ENCODE results near the gene TEAD1.

DNA sequence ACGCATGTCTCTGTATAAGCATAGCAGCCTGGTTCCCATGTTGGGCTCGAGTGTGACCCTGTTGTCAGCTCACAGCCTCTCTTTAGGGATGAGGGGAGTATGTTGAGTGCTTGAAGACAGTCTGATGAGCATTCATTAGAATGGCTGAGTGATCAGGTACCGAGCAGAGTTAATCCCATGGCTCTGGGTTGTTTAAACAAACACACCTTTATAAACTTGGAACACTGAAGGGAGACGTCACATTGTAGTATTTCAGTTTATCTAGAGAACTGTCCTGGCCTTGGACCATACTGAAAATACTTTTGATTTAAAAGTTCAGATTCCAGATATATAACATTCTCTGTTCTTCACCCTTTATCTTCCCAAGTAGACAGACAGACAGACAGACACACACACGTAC, 76.0 kb downstream of the TEAD1 start:
- TF ChIP-seq, protein P1, sequence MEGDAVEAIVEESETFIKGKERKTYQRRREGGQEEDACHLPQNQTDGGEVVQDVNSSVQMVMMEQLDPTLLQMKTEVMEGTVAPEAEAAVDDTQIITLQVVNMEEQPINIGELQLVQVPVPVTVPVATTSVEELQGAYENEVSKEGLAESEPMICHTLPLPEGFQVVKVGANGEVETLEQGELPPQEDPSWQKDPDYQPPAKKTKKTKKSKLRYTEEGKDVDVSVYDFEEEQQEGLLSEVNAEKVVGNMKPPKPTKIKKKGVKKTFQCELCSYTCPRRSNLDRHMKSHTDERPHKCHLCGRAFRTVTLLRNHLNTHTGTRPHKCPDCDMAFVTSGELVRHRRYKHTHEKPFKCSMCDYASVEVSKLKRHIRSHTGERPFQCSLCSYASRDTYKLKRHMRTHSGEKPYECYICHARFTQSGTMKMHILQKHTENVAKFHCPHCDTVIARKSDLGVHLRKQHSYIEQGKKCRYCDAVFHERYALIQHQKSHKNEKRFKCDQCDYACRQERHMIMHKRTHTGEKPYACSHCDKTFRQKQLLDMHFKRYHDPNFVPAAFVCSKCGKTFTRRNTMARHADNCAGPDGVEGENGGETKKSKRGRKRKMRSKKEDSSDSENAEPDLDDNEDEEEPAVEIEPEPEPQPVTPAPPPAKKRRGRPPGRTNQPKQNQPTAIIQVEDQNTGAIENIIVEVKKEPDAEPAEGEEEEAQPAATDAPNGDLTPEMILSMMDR (IDR thresholded peaks at IDR 0.05; ENCODE audit: low read depth, low read length, poor library complexity, severe bottlenecking) = no peak
- no peak for TF ChIP-seq EZH2phosphoT487 (IDR thresholded peaks at IDR 0.05; ENCODE audit: borderline replicate concordance, low read length)
